DMS 273 (cell line): Measurements from ENCODE around the gene PACSIN2.
A peak's percentile ranks its signal among the peaks of the same experiment; 100 is the strongest.
"Not testable (repeated sequence)": the region's sequence is repeated elsewhere in the genome, so short reads cannot be mapped to it uniquely, and the experiment has no call there.

Source experiments
- DNase-seq: peaks from one replicate; lab custom pipeline; 2025; ENCODE audit not compliant: unreplicated experiment; lab: John Stamatoyannopoulos, UW

Gene PACSIN2

GRCh38 chr22:42992886-42993479 lies 22.0 kb downstream of the PACSIN2 start:
- DNase-seq = no peak

- no peak for DNase-seq
Measured at GRCh38 chr22:42992092-42992491, 22.9 kb downstream of the PACSIN2 start.

GRCh38 chr22:42991010-42991651 lies 23.8 kb downstream of the PACSIN2 start:
- no peak for DNase-seq

GRCh38 chr22:42990131-42990838 lies 24.7 kb downstream of the PACSIN2 start:
- DNase-seq = peak; percentile 56

- no peak for DNase-seq
Measured at GRCh38 chr22:42986115-42986514, 28.8 kb downstream of the PACSIN2 start.

GRCh38 chr22:42985531-42985905 lies 29.4 kb downstream of the PACSIN2 start:
- no peak for DNase-seq

- DNase-seq = no peak
Measured at GRCh38 chr22:42984814-42985530, 30.0 kb downstream of the PACSIN2 start.

GRCh38 chr22:42984397-42984796 lies 30.6 kb downstream of the PACSIN2 start:
- no peak for DNase-seq

GRCh38 chr22:42983470-42983869 lies 31.5 kb downstream of the PACSIN2 start:
- DNase-seq = no peak

- DNase-seq = no peak
Measured at GRCh38 chr22:42979606-42980005, 35.3 kb downstream of the PACSIN2 start.

- no peak for DNase-seq
Measured at GRCh38 chr22:42978453-42979103, 36.4 kb downstream of the PACSIN2 start.

GRCh38 chr22:42977569-42977968 lies 37.4 kb downstream of the PACSIN2 start:
- DNase-seq = no peak

- no peak for DNase-seq
Measured at GRCh38 chr22:42976217-42976933, 38.6 kb downstream of the PACSIN2 start.

GRCh38 chr22:42974223-42974622 lies 40.7 kb downstream of the PACSIN2 start:
- DNase-seq = no peak

GRCh38 chr22:42973536-42973881 lies 41.4 kb downstream of the PACSIN2 start:
- no peak for DNase-seq

GRCh38 chr22:42972649-42973535 lies 42.1 kb downstream of the PACSIN2 start:
- DNase-seq = no peak

GRCh38 chr22:42971473-42971860 lies 43.5 kb downstream of the PACSIN2 start:
- DNase-seq = not testable (repeated sequence)

- DNase-seq = no peak
Measured at GRCh38 chr22:42970029-42970428, 44.9 kb downstream of the PACSIN2 start.

- DNase-seq = no peak
Measured at GRCh38 chr22:42969348-42969975, 45.5 kb downstream of the PACSIN2 start.
